GM19351 (cell line): Measurements from ENCODE around the gene CIC.
A peak's percentile ranks its signal among the peaks of the same experiment; 100 is the strongest.

ENCODE experiments used
- ATAC-seq: cut with Tn5 transposase; IDR thresholded peaks from one replicate; pipeline ENCODE4 v1.9.1; 2021; ENCODE audit warnings: mild to moderate bottlenecking, moderate library complexity; ENCODE audit not compliant: unreplicated experiment

CIC gene

DNA sequence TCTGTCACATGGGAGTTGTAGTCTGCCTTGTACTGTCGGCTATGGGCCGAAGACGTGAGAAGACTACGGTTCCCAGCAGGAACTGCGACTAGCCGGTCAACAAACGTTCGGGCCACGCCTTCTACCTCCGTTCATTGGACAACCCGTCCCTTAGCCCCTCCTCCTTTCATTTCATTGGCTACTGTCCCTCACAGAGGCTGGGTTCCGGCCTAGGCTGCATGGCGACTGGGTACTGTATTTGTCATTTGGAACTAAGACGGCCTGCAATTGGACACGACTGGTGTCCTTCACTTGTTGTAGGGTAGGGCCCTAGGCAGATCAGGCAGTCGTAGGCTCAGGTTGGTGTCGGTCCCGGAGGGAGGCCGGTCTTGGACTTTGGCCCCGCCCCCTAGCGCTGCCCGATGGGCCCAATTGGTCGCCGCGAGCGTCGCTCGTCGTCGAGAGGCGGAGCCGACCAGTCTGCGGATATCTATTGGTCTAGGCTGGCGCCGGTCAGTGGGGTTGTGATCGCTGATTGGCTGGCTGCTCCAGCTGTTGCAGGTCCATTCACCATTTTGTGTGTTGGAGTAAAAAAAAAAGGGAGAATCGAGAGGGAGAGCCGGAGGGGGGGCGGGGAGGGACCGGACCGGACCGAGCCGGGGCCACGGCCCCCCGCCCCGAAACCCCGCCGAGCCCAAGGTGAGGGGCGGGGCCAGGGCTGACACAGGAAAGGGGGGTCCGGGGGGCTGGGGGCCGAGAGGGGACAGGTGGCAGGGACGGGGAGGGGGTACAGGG lies at the start of gene CIC:
Gene CIC, plus strand, starts transcription at position 549 of the 774 bp plus-strand sequence. CDS start 2,532 bp downstream, outside the sequence.
- peak; percentile 78 for ATAC-seq

DNA sequence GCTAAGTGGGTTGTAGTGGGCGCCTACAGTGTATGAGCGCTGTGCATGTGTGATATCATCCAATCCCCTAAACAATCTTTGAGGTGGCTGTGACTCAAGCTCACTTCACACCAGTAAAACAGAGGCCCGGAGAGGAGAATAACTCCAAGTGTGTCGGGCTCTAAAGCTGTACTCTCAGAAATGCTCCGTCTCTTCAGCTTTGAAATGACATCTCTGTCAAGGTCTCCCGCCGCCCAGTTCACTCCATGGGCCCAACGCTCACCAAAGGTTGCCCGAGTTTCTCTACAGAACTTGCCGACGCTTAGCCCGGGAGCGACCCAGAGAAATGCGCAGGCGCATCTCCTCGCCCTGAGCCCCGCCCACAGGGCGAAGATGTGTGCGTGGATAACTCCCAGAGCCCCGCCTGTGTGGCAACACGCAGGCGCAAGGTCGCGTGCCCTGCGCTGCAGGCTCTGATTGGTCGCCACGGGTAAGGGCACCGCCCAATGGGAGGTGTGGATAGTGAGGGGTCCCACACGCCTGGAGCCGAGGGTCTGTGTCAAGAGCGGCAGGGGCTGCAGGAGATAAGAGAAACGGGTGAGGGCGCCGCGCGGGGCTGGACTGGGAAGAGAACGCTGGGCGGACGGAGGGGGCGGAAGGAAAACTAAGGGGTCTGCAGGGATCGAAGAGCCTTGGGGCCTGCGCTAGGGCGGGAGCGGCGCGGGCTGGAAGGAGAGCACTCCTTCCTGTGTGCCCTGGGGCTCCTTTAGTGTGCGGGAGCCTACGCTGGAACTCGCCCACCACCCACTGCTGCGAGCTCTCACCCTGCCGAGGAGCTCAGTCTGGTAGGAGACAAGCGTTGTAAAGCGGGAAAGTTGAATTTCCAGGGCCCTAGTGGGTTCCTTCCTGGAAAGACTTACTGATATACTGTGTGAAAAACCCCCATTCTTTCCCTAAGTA lies 49.0 kb upstream of the CIC start, which contains the start of gene ZNF526:
Gene ZNF526, plus strand, starts transcription at position 501 of the 939 bp plus-strand sequence. CDS start 4,092 bp downstream, outside the sequence.
- peak; percentile 73 for ATAC-seq

DNA sequence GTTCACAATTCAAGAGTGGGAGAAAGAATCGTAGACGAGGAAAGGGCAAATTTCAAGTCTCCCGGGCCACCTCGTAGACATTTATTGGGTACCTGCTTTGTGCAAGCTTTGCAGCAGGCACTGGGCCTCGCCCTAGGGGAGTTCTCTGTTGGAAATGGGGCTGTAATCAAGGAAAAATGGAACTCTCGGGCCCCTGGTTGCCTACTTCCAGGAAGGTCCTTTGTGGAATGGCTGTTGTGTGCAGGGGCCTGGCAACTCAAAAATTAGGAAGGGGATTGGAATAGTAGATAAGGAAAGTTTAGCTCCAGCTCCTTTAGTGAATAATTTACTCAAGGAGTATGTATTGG lies 48.3 kb upstream of the CIC start:
- no peak for ATAC-seq

DNA sequence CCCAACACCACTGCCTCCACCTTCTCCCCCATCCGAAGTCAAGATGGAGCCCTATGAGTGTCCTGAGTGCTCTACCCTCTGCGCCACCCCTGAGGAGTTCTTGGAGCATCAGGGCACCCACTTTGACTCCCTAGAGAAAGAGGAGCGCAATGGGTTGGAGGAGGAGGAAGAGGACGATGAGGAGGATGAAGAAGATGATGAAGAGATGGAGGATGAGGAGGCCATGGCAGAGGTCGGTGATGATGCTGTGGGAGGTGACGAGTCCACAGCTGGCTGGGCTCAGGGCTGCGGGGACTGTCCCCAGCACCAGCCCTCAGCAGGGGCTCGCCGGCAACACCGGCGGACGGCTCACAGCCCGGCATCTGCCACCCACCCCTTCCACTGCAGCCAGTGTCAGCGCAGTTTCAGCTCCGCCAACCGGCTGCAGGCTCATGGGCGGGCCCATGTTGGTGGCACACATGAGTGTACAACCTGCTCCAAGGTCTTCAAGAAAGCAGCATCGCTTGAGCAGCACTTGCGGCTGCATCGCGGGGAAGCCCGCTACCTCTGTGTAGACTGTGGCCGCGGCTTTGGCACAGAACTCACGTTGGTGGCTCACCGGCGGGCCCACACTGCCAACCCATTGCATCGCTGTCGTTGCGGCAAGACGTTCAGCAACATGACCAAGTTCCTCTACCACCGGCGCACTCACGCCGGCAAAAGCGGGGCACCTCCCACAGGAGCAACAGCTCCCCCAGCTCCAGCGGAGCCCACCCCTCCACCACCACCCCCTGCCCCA lies 43.9 kb upstream of the CIC start:
- no peak for ATAC-seq

DNA sequence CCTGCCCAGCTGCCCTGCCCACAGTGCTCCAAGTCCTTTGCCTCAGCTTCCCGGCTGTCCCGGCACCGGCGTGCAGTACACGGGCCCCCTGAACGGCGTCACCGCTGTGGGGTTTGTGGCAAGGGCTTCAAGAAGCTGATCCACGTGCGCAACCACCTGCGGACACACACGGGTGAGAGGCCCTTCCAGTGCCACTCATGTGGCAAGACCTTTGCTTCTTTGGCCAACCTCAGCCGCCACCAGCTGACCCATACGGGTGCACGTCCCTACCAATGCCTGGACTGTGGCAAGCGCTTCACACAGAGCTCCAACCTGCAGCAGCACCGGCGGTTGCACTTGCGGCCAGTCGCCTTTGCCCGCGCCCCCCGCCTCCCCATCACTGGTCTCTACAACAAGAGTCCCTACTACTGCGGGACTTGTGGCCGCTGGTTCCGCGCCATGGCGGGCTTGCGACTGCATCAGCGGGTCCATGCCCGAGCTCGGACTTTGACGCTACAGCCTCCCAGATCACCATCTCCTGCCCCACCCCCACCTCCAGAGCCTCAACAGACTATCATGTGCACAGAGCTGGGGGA lies 43.2 kb upstream of the CIC start:
- no peak for ATAC-seq

DNA sequence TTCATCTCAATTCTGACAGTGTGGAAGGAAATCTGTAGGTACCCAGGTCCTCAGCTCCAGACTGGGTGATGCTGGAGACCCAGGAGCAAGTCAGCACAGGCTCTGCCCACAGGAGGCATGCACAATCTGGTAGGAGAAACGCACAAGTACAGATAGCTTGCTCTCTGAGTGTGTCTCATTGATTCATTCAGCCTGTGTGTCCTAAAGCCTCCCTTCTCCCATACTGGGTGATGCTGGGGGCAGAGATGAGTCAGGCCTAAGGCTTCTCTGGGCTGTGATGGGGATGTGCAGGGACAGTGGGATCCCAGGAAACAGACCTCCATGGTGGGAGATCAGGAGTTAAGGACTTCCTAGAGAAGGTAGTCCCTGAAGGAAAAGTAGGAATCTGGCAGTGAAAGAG lies 42.2 kb upstream of the CIC start:
- no peak for ATAC-seq

DNA sequence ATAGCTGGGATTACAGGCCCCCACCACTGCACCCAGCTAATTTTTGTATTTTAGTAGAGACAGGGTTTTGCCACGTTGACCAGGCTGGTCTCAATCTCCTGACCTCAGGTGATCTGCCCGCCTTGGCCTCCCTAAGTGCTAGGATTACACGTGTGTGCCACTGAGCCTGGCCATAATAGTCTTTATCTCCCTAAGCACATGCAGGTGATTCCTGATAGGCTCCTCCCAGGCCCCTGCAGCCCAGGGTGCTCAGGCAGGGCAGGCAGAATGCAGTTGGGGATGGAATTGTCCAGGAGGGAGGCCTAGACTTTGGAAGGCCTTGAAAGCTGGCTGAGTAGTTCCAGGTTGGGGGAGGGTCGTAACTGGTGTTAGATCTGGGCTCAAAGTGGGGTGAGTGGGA lies 40.4 kb upstream of the CIC start:
- ATAC-seq, result no peak

DNA sequence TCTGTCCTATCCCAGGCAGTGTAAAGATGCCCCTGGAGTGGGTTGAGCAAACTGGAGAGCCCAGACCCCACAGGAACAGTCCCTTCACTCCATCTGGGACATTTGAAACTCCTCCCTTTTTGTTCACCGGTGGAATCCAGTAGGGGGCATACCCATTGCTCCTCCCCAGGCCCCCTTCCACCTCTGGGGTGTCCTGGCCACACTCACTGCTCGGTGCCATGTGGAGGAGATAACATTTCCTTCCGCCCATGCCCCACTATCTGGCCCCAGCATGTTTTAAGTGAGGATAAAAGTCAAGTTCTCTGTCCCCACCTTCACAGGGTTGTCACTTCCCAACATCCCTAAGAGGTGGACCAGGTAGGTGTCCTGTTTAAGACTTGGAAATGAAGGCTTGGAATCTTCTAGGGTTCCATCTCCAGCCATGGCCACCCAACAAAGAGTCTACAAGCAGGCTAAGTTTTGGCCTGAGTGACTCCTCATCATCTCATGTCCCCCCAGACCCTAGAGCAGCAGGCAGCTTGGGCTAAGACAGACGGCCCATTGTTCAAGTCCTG lies 39.7 kb upstream of the CIC start:
- no peak for ATAC-seq

DNA sequence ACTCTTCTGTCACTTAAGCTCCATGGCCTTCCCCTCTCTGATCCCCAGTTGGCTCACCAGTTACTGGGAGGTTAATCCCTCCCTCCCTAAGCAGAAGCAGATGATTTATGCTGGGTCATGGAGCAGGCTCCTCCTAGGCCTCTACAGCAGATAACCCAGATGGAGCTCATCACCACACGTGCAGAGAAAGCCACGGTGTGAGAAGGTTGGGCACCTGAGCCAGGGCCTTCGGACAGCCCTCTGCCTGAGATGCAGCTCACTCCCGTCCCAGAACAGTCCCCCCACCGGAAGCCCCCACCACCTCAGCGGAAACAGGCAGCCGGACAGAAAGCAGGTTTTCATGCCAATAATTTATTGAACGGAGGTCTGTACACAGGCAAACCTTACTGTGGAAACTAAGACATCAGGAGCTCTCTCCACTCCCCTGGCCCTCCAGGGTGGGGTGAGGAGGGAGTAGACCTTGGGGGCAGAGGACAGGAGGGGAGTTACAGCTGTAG lies 39.1 kb upstream of the CIC start:
- no peak for ATAC-seq

DNA sequence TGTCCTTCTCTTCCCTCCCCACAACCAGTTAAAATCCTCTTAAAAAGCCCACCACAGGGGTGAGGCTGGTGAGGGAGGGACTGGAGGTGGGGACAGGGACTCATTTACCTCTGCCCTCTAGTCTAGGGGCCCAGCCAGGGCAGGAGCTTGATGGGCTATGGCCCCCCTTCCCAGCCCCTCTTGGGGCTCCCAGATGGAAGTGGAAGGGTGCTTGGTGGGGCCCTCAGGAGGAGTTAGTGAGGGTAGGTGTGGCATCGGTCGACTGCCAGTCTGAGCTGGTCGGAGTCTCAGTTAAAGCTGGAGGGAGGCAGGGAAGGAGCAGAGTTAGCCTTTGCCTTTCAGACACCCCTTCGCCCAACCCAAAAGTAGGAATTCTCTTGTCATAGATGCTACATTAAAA lies 38.5 kb upstream of the CIC start:
- no peak for ATAC-seq

DNA sequence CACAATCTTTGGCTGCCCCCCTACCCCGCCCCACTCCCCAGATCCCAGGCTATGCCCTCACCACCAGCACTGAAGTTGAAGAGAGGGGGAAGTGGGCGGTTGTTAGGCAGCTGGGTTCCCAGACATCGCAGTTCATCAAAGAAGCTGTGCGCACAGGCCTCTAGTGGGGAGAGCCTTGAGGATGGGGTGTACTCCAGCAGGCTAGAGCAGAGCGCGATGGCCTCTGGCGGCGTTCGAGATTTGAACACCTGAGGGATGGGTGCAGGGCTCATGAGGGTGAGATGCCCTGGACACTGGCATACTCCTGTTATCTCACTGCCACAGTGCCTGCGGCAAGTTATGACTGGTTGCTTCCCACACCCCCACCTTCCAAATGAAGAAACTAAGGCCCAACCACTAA lies 36.6 kb upstream of the CIC start:
- no peak for ATAC-seq

DNA sequence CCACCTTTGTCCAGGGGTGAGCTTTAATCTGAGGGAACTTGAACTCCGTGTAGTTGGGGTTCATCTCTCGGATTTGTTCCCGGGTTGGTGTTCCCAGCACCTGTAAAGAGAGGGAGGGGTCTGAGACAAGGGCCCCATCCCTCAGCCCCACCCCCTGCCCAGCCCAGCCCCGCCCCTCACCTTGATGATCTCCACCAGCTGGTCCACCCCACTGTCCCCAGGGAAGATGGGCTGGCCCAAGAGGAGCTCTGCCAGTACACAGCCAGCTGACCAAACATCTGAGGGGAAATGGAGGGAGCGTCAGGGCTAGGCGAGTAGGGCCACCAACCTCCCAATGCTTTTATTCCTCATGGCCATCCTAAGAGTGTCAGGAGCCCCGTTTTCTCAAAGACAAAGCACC lies 35.9 kb upstream of the CIC start:
- ATAC-seq, result no peak

DNA sequence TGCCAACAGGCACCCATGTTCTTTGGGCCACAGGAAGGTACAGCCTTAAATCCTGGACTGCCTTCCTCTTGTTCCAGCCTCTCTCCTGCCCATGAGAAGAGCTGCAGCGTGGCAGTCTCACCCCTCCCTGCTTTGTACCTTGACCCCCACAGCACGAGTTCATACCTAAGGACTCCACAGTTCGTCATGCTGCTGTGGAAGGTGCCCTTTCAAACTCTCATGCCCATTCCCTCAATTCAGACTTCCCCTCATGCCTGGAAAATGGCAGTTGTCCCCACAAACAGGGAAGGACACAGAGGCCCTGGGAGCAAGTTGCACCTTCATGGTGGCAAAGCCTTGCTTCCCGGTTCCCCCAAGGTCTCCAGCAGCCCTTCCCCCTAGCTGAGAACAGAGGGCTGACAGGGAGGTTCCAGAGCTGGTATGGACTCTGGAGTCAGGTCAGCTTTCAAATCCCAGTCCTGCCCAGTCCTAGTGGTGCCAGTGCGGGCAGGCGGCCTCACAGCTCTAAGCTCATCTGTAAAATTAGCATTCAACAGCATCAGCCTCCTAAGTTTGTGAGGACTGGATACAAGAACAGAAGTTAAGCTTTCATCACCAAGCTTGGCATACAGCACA lies 35.3 kb upstream of the CIC start:
- no peak for ATAC-seq

DNA sequence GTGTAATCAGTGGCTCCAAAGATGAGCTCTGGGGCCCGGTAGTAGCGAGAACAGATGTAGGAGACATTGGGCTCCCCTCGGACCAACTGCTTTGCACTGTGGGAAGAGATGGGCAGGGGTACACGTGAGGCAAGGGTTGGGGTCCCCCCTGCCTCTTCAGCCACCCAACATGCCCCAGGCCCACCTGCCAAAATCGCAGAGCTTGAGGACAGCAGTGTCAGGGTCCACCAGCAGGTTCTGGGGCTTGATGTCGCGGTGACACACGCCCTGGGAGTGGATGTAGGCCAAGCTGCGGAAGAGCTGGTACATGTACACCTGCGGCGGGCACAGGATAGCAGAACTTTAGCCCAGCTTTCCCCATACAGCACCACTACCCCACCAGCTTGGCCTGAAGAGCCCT lies 34.7 kb upstream of the CIC start:
- no peak for ATAC-seq

DNA sequence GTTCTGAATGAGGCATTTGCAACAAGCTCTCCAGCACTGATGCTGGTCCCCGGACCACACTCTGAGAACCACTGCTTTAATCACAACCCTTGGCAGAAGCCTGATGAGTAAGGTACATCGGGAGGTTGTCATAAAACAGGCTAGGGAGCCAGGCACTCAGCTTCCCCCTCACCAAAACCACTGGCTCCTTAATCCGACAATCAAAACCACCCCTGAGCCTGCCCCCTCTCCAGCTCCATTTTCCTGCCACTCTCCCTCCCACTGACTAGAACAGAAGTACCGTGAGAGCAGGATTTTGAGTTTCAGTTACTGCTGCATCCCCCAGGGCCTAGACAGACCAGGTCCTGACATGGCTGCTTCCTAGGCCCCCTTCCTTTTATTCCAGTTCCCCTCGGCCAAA lies 33.9 kb upstream of the CIC start:
- ATAC-seq, result no peak

DNA sequence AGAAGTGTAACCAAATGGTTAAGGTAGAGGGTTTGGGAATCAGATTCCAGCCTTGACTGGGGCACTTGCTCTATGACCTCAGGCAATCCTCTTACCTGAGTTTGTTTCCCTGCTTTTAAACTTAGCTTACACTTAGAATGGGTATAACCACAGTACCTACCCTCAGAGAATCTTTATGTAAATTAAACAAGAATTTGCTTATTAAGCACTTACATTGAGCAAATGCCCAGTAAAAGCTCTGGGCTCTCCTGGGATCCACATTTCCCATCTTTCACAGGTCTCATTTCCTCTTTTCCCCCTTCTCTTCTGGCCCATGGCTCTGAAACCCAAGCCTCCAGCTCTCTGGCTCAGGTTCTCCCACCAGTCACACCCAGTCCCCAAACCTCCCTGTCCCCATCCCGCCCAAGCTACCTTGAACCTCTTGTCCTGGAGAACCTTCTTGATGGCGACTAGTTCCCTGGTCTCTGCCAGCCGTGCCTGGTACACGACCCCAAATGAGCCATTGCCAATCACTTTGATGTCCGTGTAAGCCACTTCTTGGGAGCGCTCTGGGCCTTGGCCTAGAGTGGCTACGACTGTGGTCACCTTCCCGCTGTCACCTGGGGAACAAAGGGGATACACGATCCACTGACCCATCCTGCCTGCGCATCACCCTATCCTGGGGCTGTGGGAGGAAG lies 29.4 kb upstream of the CIC start:
- no peak for ATAC-seq

DNA sequence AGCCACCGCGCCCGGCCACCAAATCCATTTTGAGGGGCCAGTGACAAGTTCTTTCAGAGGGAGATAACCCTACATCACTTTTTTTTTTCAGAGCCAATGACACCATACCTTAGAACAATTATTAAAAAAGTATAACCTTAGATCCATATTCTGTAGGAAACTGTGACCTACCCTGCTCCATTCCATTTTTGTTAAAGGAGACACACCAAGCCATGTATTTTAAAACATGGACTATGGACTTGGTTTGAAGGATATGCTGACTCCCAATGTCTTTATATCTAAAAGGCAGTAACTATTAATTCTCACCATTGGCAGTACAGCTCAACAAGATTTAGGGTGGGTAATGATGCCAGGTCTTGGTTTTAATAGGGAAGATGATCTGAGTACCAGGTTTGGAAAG lies 27.8 kb upstream of the CIC start:
- ATAC-seq, result no peak

DNA sequence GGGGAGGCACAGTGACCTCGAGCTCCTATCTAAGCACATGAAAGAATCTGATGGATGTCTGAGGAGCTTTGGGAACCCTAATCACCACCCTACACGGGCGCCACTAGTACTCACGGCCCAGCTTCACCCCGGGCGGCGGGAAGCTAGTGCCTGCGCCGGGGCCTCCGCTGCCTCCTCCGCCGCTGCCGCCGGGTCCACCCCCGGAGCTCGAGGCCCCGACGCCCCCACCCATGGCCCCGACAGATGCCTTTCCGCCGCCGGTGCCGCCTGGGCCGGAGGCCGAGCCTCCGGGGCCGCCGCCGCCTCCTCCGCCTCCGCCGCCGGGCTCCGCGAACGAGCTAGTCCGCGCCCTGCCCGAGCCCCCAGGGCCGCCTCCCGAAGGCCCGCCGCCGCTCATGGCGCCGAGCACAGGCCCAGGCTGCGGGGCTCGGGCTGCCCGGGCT lies 27.0 kb upstream of the CIC start:
- no peak for ATAC-seq
